GM21390 (cell line): ENCODE data around the gene ITGB4.
A peak's percentile ranks its signal among the peaks of the same experiment; 100 is the strongest.

Experiments
- ATAC-seq: cut with Tn5 transposase; IDR thresholded peaks from one replicate; pipeline ENCODE4 v1.9.1; 2021; ENCODE audit not compliant: unreplicated experiment

The ITGB4 gene

GRCh38 chr17:75785016-75785890 lies 64.0 kb downstream of the ITGB4 start:
- ATAC-seq: peak; percentile 37

- ATAC-seq: no peak
Observed at GRCh38 chr17:75791254-75791653, 70.0 kb downstream of the ITGB4 start.

- ATAC-seq: no peak
Observed at GRCh38 chr17:75793460-75793859, 72.2 kb downstream of the ITGB4 start.

- no peak for ATAC-seq
Observed at GRCh38 chr17:75795820-75796607, 74.8 kb downstream of the ITGB4 start.

GRCh38 chr17:75799402-75799801 lies 78.1 kb downstream of the ITGB4 start:
- ATAC-seq: no peak

- no peak for ATAC-seq
Observed at GRCh38 chr17:75803883-75804282, 82.6 kb downstream of the ITGB4 start.

- ATAC-seq: no peak
Observed at GRCh38 chr17:75806822-75807500, 85.7 kb downstream of the ITGB4 start.
